ENCODE data around the gene NMT1. TPM values are rescaled to one million over a fixed set of nuclear protein-coding genes. Genes with fewer than 3 reads are reported as not detected.

NMT1 gene
- total RNA-seq, 1 experiment from 2014 or later = 132 TPM

DNA sequence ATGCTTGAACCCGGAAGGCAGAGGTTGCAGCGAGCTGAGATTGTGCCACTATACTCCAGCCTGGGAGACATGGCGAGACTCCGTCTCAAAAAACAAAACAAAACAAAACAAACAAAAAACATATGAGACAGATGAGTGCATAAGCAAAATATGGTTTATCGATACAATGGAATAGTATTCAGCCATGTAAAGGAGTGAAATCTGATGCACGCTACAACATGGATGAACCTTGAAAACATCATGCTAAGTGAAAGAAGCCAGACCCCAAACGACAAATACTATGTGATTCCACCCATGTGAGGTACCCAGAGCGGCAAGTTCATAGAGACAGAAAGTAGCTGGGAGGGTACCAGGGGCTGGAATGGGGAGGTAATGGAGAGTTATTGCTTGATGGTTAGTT lies 64.4 kb downstream of the NMT1 start:
- Histone ChIP-seq H3K4me2 (no peak overlapping the region), H3K9me2 (ENCODE audit: insufficient read depth) (no peaks in the 10 kb centered on the region), H3K27ac (peak overlapping the region; percentile 65), H3F3A (ENCODE audit: insufficient read depth, low read depth) (peaks cover 48% of the 10 kb centered on the region), H3K4me1 (replicated peaks; ENCODE audit: insufficient read depth) (peaks cover 75% of the 10 kb centered on the region), H3K27me3 (ENCODE audit: insufficient read depth, low read depth) (no peaks in the 10 kb centered on the region), H3K4me3 (no peak overlapping the region), H2AFZ (no peak overlapping the region), H4K20me1 (ENCODE audit: insufficient read depth) (no peaks in the 10 kb centered on the region), H3K36me3 (ENCODE audit: low read depth) (no peaks in the 10 kb centered on the region), H3K79me2 (ENCODE audit: low read depth) (peaks cover 32% of the 10 kb centered on the region), H3K9me3 (ENCODE audit: insufficient read depth, low read depth) (no peaks in the 10 kb centered on the region)
- TF ChIP-seq CTCF (conservative IDR thresholded peaks at IDR 0.05) (no peak), EZH2 (IDR thresholded peaks at IDR 0.05; ENCODE audit: low read depth) (no peak)
- DNase-seq = no peak
- ChIA-PET CTCF (interaction anchor here (0.6 kb wide), 1 partner anchor 76 kb away, joined by 4 read pairs; no protein-coding TSS in a partner anchor), POLR2A (ENCODE audit: unreplicated experiment) (no interaction called here)
- intact Hi-C loops (cut with micrococcal nuclease; ENCODE audit: unreplicated experiment) = loop anchor here (2.0 kb wide), 1 partner anchor 33 kb away; no protein-coding TSS in a partner anchor
- BruUV-seq (replicated peaks) = no TSS peak

- BruUV-seq (replicated peaks) = no TSS peak
- no peak for TF ChIP-seq EZH2 (IDR thresholded peaks at IDR 0.05; ENCODE audit: low read depth)
- TF ChIP-seq CTCF (conservative IDR thresholded peaks at IDR 0.05) = no peak
- peaks cover 84% of the 10 kb centered on the region for H3K4me1 ChIP-seq (replicated peaks; ENCODE audit: insufficient read depth)
- POLR2A ChIA-PET (ENCODE audit: unreplicated experiment) = no interaction called here
- H3K4me2 ChIP-seq = 0 out of 2 replicates have a peak overlapping the region, but pooled peaks have one; percentile 26
- no peak overlapping the region for H2AFZ ChIP-seq
- peaks cover 41% of the 10 kb centered on the region for H3K79me2 ChIP-seq (ENCODE audit: low read depth)
- intact Hi-C loops (cut with micrococcal nuclease; ENCODE audit: unreplicated experiment) = no loop called here
- no peak overlapping the region for H3K27ac ChIP-seq
- H4K20me1 ChIP-seq (ENCODE audit: insufficient read depth) = no peaks in the 10 kb centered on the region
- no peak for DNase-seq
- H3K9me3 ChIP-seq (ENCODE audit: insufficient read depth, low read depth) = no peaks in the 10 kb centered on the region
- H3K9me2 ChIP-seq (ENCODE audit: insufficient read depth) = no peaks in the 10 kb centered on the region
- CTCF ChIA-PET = interaction anchor here (0.5 to 0.6 kb wide), 3 partner anchors 71 to 1426 kb away, joined by 3 to 5 read pairs (median 4); no protein-coding TSS in a partner anchor
- no peak overlapping the region for H3K4me3 ChIP-seq
- peaks cover 61% of the 10 kb centered on the region for H3F3A ChIP-seq (ENCODE audit: insufficient read depth, low read depth)
- no peaks in the 10 kb centered on the region for H3K27me3 ChIP-seq (ENCODE audit: insufficient read depth, low read depth)
- H3K36me3 ChIP-seq (ENCODE audit: low read depth) = no peaks in the 10 kb centered on the region
These were observed 66.1 kb downstream of the NMT1 start for GRCh38 chr17:45127207-45127547.

DNA sequence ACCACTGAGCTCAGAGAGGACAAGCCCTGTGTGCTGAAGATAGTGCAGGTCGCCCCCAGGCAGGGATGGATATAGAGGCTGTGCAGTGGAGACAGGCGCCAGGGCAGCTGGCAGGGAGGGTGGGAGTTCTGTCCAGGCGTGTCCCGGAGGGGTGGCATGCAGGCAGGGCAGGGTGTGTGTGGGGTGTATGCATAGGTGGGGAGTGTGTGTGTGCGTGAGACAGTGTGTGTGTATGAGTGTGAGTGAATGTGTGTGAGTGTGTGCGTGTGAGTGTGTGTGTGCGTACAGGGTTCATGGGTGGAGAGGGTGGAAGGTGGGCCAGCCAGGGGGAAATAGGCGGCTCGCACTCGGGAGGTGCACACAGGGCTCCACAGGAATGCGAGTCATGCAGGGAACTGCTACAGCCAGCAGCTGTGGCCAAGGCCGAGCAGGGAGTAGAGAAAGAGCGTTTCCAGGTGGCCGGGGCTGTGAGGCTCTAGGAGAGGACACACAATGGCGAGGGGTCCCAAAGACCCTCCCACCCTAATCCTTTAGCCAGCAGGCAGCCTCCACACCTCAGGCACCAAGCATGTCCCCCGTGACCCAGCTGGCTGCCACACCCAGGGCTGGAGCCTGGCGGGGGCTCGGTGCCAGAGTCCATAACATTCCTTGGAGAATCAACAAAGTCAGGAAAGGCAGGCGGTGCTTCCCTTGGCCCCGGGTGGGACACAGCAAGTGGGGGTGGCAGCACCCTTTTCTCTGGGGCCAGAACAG lies 66.6 kb downstream of the NMT1 start:
- DNase-seq = peak in 1 of 2 experiments; percentile 40
- H3K9me2 ChIP-seq (ENCODE audit: insufficient read depth) = no peaks in the 10 kb centered on the region
- H3K4me3 ChIP-seq = no peak overlapping the region
- ChIA-PET CTCF (interaction anchor here (0.5 to 0.6 kb wide), 3 partner anchors 72 to 1426 kb away, joined by 3 to 5 read pairs (median 4); no protein-coding TSS in a partner anchor), POLR2A (ENCODE audit: unreplicated experiment) (interaction anchor here (0.6 kb wide), 1 partner anchor 35 kb away, joined by 4 read pairs; no protein-coding TSS in a partner anchor)
- intact Hi-C loops (cut with micrococcal nuclease; ENCODE audit: unreplicated experiment) = no loop called here
- H3K36me3 ChIP-seq (ENCODE audit: low read depth) = no peaks in the 10 kb centered on the region
- no peak for TF ChIP-seq CTCF (conservative IDR thresholded peaks at IDR 0.05)
- TF ChIP-seq EZH2 (IDR thresholded peaks at IDR 0.05; ENCODE audit: low read depth) = no peak
- H3K27ac ChIP-seq = no peak overlapping the region
- H3K4me2 ChIP-seq = peak overlapping the region; percentile 26; the same call in 1 of the 2 replicates
- H3K4me1 ChIP-seq (replicated peaks; ENCODE audit: insufficient read depth) = peaks cover 79% of the 10 kb centered on the region
- H3F3A ChIP-seq (ENCODE audit: insufficient read depth, low read depth) = peaks cover 60% of the 10 kb centered on the region
- peaks cover 41% of the 10 kb centered on the region for H3K79me2 ChIP-seq (ENCODE audit: low read depth)
- no peaks in the 10 kb centered on the region for H4K20me1 ChIP-seq (ENCODE audit: insufficient read depth)
- no peak overlapping the region for H2AFZ ChIP-seq
- no TSS peak for BruUV-seq (replicated peaks)
- no peaks in the 10 kb centered on the region for H3K27me3 ChIP-seq (ENCODE audit: insufficient read depth, low read depth)
- H3K9me3 ChIP-seq (ENCODE audit: insufficient read depth, low read depth) = no peaks in the 10 kb centered on the region
